OCI-LY3 (cell line): ENCODE results near the gene BTF3L4.

Source experiments
- H2AFZ ChIP-seq: fragments of 200-600, 300-600 bp; shearing (Covaris generic); 2 replicates; pipeline ENCODE4 v1.6.0; 2014; ENCODE audit warnings: antibody characterized with exemption, low read depth, low read length
- H3K27ac ChIP-seq: fragments of 200-600, 300-600 bp; sonication (generic); 2 replicates; pipeline ENCODE4 v1.5.1; 2014; ENCODE audit warnings: mild to moderate bottlenecking, low read length, moderate library complexity, mixed read lengths
- H3K27me3 ChIP-seq: fragments of 200-600, 300-600 bp; sonication (generic); 2 replicates; pipeline ENCODE4 v1.6.1; 2014; ENCODE audit warnings: low read depth, low read length, mixed read lengths
- H3K36me3 ChIP-seq: fragments of 200-600, 300-600 bp; sonication (generic); replicated peaks from 2 replicates; pipeline ENCODE3; 2014; ENCODE audit warnings: low read depth, low read length, mixed read lengths
- H3K4me1 ChIP-seq: fragments of 300-600, 200-600 bp; sonication (generic); 2 replicates; pipeline ENCODE4 v1.6.1; 2014; ENCODE audit warnings: low read length, mixed read lengths
- H3K4me2 ChIP-seq: fragments of 200-600, 300-600 bp; sonication (generic); 2 replicates; pipeline ENCODE4 v1.6.1; 2014; ENCODE audit warnings: low read length, mixed read lengths
- H3K4me3 ChIP-seq: fragments of 300-600, 200-600 bp; sonication (generic); 2 replicates; pipeline ENCODE4 v1.5.1; 2014; ENCODE audit warnings: antibody characterized with exemption, mild to moderate bottlenecking, low read length, moderate library complexity
- H3K79me2 ChIP-seq: fragments of 300-600, 200-600 bp; shearing (Covaris generic); 2 replicates; pipeline ENCODE4 v1.6.1; 2014; ENCODE audit warnings: mild to moderate bottlenecking, low read length, mixed read lengths
- H3K9ac ChIP-seq: fragments of 300-600, 200-600 bp; shearing (Covaris generic); 2 replicates; pipeline ENCODE4 v1.6.0; 2014; ENCODE audit warnings: mild to moderate bottlenecking, low read length, moderate library complexity
- H3K9me3 ChIP-seq: fragments of 200-600, 300-600 bp; shearing (Covaris generic); 2 replicates; pipeline ENCODE4 v1.6.1; 2014; ENCODE audit warnings: low read length, mixed read lengths; ENCODE audit not compliant: insufficient read depth
- H4K20me1 ChIP-seq: fragments of 200-600, 300-600 bp; sonication (generic); 2 replicates; pipeline ENCODE4 v1.6.1; 2016; ENCODE audit warnings: low read length, mixed read lengths; ENCODE audit not compliant: insufficient read depth
- CTCF ChIP-seq: fragments of 200-600, 300-600 bp; sonication (generic); IDR thresholded peaks from 2 replicates; pipeline ENCODE4 v1.5.1; 2014; ENCODE audit warnings: antibody characterized with exemption, low read length, low read depth
- EZH2phosphoT487 ChIP-seq: fragments of 200-600 bp; shearing (Covaris generic); IDR thresholded peaks from 2 replicates; pipeline ENCODE4 v1.6.1; 2018; ENCODE audit warnings: antibody characterized with exemption, mixed run types, low read depth

BTF3L4 gene

GRCh38 chr1:52112489-52112888, 56.4 kb downstream of the BTF3L4 start:
- H3K27ac ChIP-seq: no peak overlapping the region
- H3K79me2 ChIP-seq: no peaks in the 10 kb centered on the region
- H2AFZ ChIP-seq: no peak overlapping the region
- no peak overlapping the region for H3K4me3 ChIP-seq
- no peak for TF ChIP-seq EZH2phosphoT487
- no peak for TF ChIP-seq CTCF
- no peak overlapping the region for H3K9ac ChIP-seq
- no peak overlapping the region for H3K4me2 ChIP-seq
- H3K27me3 ChIP-seq: no peaks in the 10 kb centered on the region
- H3K9me3 ChIP-seq: no peaks in the 10 kb centered on the region
- H4K20me1 ChIP-seq: no peaks in the 10 kb centered on the region
- H3K36me3 ChIP-seq: no peaks in the 10 kb centered on the region
- H3K4me1 ChIP-seq: no peaks in the 10 kb centered on the region

- Histone ChIP-seq H4K20me1 (no peaks in the 10 kb centered on the region), H3K9ac (no peak overlapping the region), H3K36me3 (no peaks in the 10 kb centered on the region), H3K4me3 (no peak overlapping the region), H3K27me3 (no peaks in the 10 kb centered on the region), H3K4me1 (peaks cover 6% of the 10 kb centered on the region; the same call in 1 of the 2 replicates), H2AFZ (no peak overlapping the region), H3K4me2 (no peak overlapping the region), H3K79me2 (no peaks in the 10 kb centered on the region), H3K27ac (no peak overlapping the region), H3K9me3 (no peaks in the 10 kb centered on the region)
- no peak for TF ChIP-seq EZH2phosphoT487
- TF ChIP-seq CTCF: no peak
Measured at GRCh38 chr1:52119301-52120079, 63.4 kb downstream of the BTF3L4 start.

GRCh38 chr1:52122384-52122783, 66.3 kb downstream of the BTF3L4 start:
- H3K4me2 ChIP-seq: no peak overlapping the region

GRCh38 chr1:52123622-52124021, 67.5 kb downstream of the BTF3L4 start:
- Histone ChIP-seq H3K79me2 (no peaks in the 10 kb centered on the region), H3K27ac (no peak overlapping the region), H2AFZ (no peak overlapping the region), H3K36me3 (no peaks in the 10 kb centered on the region), H3K27me3 (0 out of 2 replicates have a peak, but pooled peaks cover 14% of the 10 kb centered on the region), H3K4me3 (no peak overlapping the region), H3K4me2 (peak overlapping the region; percentile 36), H3K4me1 (peaks cover 13% of the 10 kb centered on the region), H3K9me3 (no peaks in the 10 kb centered on the region), H3K9ac (no peak overlapping the region), H4K20me1 (no peaks in the 10 kb centered on the region)
- TF ChIP-seq EZH2phosphoT487 (no peak), CTCF (no peak)

More at GRCh38 chr1:52122384-52122783, 66.3 kb downstream of the BTF3L4 start:
- H3K27ac ChIP-seq: no peak overlapping the region
- no peaks in the 10 kb centered on the region for H3K79me2 ChIP-seq
- H3K4me1 ChIP-seq: peaks cover 13% of the 10 kb centered on the region
- H3K4me3 ChIP-seq: no peak overlapping the region
- no peaks in the 10 kb centered on the region for H3K9me3 ChIP-seq
- no peaks in the 10 kb centered on the region for H4K20me1 ChIP-seq
- no peaks in the 10 kb centered on the region for H3K36me3 ChIP-seq
- H3K27me3 ChIP-seq: 0 out of 2 replicates have a peak, but pooled peaks cover 3% of the 10 kb centered on the region
- H2AFZ ChIP-seq: no peak overlapping the region
- TF ChIP-seq CTCF: no peak
- TF ChIP-seq EZH2phosphoT487: no peak
- H3K9ac ChIP-seq: no peak overlapping the region
